Smooth muscle cell (in vitro differentiated cells): ENCODE data around the gene SLC35F4. TPM values are rescaled to one million over a fixed set of nuclear protein-coding genes. Genes with fewer than 3 reads are reported as not detected.
"Not testable (repeated sequence)": the region's sequence is repeated elsewhere in the genome, so short reads cannot be mapped to it uniquely, and the experiment has no call there.

Source experiments
- DNase-seq: peaks from one replicate; lab custom pipeline; 2025; ENCODE audit not compliant: unreplicated experiment; lab: John Stamatoyannopoulos, UW
- H2AFZ ChIP-seq: fragments of 200-600 bp; sonication (generic); 2 replicates; pipeline ENCODE4 v1.6.0; 2016; ENCODE audit warnings: antibody characterized with exemption, low read depth, mild to moderate bottlenecking
- H3F3A ChIP-seq: fragments of 200-600 bp; sonication (generic); 2 replicates; pipeline ENCODE4 v1.6.0; 2017; ENCODE audit warnings: antibody characterized with exemption, low read depth
- H3K27ac ChIP-seq: fragments of 200-600 bp; sonication (generic); 2 replicates; pipeline ENCODE4 v1.5.1; 2016; ENCODE audit warnings: low read depth, mild to moderate bottlenecking
- H3K27me3 ChIP-seq: fragments of 200-600 bp; sonication (generic); 2 replicates; pipeline ENCODE4 v1.6.1; 2016; ENCODE audit warnings: low read depth, mild to moderate bottlenecking
- H3K36me3 ChIP-seq: fragments of 200-600 bp; sonication (generic); 2 replicates; pipeline ENCODE4 v1.5.1; 2016; ENCODE audit warnings: low read depth
- H3K4me1 ChIP-seq: fragments of 200-600 bp; sonication (generic); 2 replicates; pipeline ENCODE4 v1.5.1; 2016; ENCODE audit warnings: low read depth
- H3K4me2 ChIP-seq: fragments of 200-600 bp; sonication (generic); 2 replicates; pipeline ENCODE4 v1.6.0; 2016; ENCODE audit warnings: mild to moderate bottlenecking
- H3K4me3 ChIP-seq: fragments of 200-600 bp; sonication (generic); 2 replicates; pipeline ENCODE4 v1.5.1; 2016; ENCODE audit warnings: mild to moderate bottlenecking
- H3K79me2 ChIP-seq: fragments of 200-600 bp; sonication (generic); 2 replicates; pipeline ENCODE4 v1.6.0; 2016; ENCODE audit warnings: low read depth, mild to moderate bottlenecking
- H3K9ac ChIP-seq: fragments of 200-600 bp; sonication (generic); 2 replicates; pipeline ENCODE4 v1.6.0; 2016; ENCODE audit warnings: low read depth
- H3K9me3 ChIP-seq: fragments of 200-600 bp; sonication (generic); replicated peaks from 2 replicates; pipeline ENCODE4 v1.5.1; 2016; ENCODE audit warnings: low read depth
- H4K20me1 ChIP-seq: fragments of 200-600 bp; sonication (generic); 2 replicates; pipeline ENCODE4 v1.6.0; 2016; ENCODE audit warnings: low read depth
- WGBS: methylation state at CpG from one replicate; pipeline ENCODE4 v1.1.7; 2016; ENCODE audit warnings: low lambda C conversion rate; 5-methylcytosine and 5-hydroxymethylcytosine counted together
- polyA plus RNA-seq: library from polyadenylated mRNA; unstranded; fragments of >200 nt; fragmentation: Nextera tagmentation; extraction: Ambion mirVana; gene quantifications from 2 replicates; pipeline ENCODE4 v1.2.1, GENCODE V29; 2016
- total RNA-seq: library from RNA; depleted of rRNA; stranded (reverse); fragments of >200 nt; gene quantifications from 2 replicates; pipeline ENCODE4 v1.2.3, GENCODE V29; 2014
- TF ChIP-seq, protein P1 (sequence below): fragments of 200-600 bp; sonication (generic); IDR thresholded peaks from 2 replicates; pipeline ENCODE4 v1.5.1; 2017; ENCODE audit warnings: borderline replicate concordance, mild to moderate bottlenecking, antibody characterized with exemption; ENCODE audit not compliant: insufficient read depth, poor library complexity, severe bottlenecking

SLC35F4 gene
- total and polyA plus RNA-seq, 2 experiments from 2014 or later: not detected

DNA sequence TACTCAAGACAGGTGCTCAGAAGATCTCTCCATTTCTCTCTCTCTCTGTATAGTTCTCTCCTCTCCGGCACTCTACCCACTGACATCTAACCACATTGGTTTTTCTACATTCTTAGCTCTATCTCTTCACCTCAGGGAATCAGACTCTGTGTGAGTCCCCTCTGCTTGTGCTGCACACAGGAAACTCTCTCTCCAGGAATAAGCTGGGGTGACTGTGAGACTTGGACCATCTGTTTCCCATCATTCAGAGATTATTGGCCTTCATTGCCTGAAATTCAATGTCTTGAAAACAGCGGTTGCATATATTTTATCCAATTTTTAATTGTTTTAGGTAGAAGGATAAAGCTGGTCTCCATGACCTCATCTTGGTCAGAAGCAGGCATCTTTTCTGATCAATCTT, 105.0 kb downstream of the SLC35F4 start:
- TF ChIP-seq, protein P1, sequence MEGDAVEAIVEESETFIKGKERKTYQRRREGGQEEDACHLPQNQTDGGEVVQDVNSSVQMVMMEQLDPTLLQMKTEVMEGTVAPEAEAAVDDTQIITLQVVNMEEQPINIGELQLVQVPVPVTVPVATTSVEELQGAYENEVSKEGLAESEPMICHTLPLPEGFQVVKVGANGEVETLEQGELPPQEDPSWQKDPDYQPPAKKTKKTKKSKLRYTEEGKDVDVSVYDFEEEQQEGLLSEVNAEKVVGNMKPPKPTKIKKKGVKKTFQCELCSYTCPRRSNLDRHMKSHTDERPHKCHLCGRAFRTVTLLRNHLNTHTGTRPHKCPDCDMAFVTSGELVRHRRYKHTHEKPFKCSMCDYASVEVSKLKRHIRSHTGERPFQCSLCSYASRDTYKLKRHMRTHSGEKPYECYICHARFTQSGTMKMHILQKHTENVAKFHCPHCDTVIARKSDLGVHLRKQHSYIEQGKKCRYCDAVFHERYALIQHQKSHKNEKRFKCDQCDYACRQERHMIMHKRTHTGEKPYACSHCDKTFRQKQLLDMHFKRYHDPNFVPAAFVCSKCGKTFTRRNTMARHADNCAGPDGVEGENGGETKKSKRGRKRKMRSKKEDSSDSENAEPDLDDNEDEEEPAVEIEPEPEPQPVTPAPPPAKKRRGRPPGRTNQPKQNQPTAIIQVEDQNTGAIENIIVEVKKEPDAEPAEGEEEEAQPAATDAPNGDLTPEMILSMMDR: no peak
- WGBS: 71% methylated on average over 2 of the region's 2 CpGs
- Histone ChIP-seq H3K36me3 (no peaks in the 10 kb centered on the region), H2AFZ (no peak overlapping the region), H3K27me3 (no peaks in the 10 kb centered on the region), H3F3A (no peaks in the 10 kb centered on the region), H3K4me1 (no peaks in the 10 kb centered on the region), H3K4me2 (no peak overlapping the region), H3K9me3 (no peaks in the 10 kb centered on the region), H3K4me3 (no peak overlapping the region), H4K20me1 (no peaks in the 10 kb centered on the region), H3K9ac (no peak overlapping the region), H3K79me2 (no peaks in the 10 kb centered on the region), H3K27ac (no peak overlapping the region)
- no peak for DNase-seq

DNA sequence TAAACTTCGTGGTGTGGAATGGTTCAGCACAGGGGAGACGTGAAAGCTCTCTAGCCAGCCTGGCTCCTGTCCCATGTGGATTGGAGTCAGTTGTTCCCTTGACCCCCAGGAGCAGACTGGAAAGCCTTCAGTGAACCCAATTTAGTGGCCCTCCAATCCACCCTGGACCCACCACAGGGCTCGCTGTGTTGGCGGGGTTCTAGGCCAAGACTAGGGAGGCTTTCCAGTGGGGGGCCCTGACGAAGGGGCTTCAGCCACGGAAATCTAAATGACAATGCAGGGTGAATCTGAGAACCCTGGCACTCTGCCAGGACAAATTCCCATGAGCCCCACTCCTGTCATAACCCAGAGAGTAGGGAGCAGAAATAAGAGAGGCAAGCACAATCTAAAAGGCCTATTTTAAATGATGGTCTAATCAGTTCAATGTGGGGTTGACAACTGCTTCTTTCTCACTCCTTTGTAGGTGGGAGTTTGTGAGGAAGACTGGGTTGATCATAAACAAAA, 110.8 kb downstream of the SLC35F4 start:
- Histone ChIP-seq H3K36me3 (no peaks in the 10 kb centered on the region), H4K20me1 (no peaks in the 10 kb centered on the region), H3K27me3 (no peaks in the 10 kb centered on the region), H2AFZ (no peak overlapping the region), H3K27ac (no peak overlapping the region), H3K4me1 (no peaks in the 10 kb centered on the region), H3K4me3 (no peak overlapping the region), H3K9me3 (no peaks in the 10 kb centered on the region), H3K4me2 (no peak overlapping the region), H3K9ac (no peak overlapping the region), H3F3A (no peaks in the 10 kb centered on the region), H3K79me2 (no peaks in the 10 kb centered on the region)
- DNase-seq: no peak
- TF ChIP-seq, protein P1: no peak
- 79% methylated on average over 6 of the region's 6 CpGs for WGBS

DNA sequence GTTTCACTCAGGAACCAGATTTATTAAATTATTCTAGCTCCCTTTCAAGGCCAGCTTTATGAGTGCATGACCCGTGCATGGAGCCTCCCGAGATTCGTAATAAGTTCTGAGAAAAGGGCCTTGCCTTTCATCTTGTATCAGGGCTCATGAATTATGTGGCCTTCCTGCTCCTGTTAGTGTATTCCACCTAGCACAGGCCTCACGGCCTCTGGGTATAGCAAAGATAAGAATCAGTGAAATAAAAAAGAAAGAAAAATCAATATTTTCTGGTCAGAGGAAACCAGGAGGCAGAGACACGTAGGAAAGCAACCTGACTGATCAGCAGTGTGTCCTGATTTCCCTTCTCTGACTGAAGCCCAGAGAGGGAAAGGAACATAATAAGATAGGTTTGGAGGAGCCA, 111.4 kb downstream of the SLC35F4 start:
- Histone ChIP-seq H3K9ac (no peak overlapping the region), H3K27ac (no peak overlapping the region), H3K36me3 (no peaks in the 10 kb centered on the region), H3K79me2 (no peaks in the 10 kb centered on the region), H2AFZ (no peak overlapping the region), H3K4me3 (no peak overlapping the region), H3K9me3 (no peaks in the 10 kb centered on the region), H3K4me2 (no peak overlapping the region), H3F3A (no peaks in the 10 kb centered on the region), H3K27me3 (no peaks in the 10 kb centered on the region), H3K4me1 (no peaks in the 10 kb centered on the region), H4K20me1 (no peaks in the 10 kb centered on the region)
- WGBS: 83% methylated on average over 5 of the region's 5 CpGs
- TF ChIP-seq, protein P1: no peak
- DNase-seq: no peak

DNA sequence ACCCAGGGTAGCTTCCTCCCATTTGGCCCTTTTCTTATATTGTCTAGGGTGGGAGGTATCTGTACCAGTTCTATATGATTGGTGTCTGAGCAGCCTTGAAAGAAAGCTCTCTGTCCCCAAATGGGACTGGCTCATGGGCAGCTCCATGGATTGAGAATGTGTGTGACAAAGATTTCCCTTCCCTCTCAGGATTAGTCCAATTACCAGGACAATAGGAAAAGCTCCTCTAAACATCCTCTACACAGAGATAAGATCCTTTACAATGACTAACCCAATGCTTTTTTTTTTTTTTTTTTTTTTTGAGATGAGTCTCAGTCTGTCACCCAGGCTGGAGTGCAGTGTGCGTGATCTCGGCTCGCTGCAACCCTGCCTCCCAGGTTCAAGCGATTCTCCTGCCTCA, 112.1 kb downstream of the SLC35F4 start:
- no peak overlapping the region for H3K4me3 ChIP-seq
- H3K4me2 ChIP-seq: no peak overlapping the region
- no peaks in the 10 kb centered on the region for H3K9me3 ChIP-seq
- H3K27me3 ChIP-seq: no peaks in the 10 kb centered on the region
- TF ChIP-seq, protein P1: no peak
- H2AFZ ChIP-seq: no peak overlapping the region
- no peaks in the 10 kb centered on the region for H3K36me3 ChIP-seq
- no peaks in the 10 kb centered on the region for H3F3A ChIP-seq
- H3K4me1 ChIP-seq: no peaks in the 10 kb centered on the region
- DNase-seq: no peak
- H3K9ac ChIP-seq: no peak overlapping the region
- H3K27ac ChIP-seq: no peak overlapping the region
- WGBS: 100% methylated on average over 3 of the region's 4 CpGs
- no peaks in the 10 kb centered on the region for H4K20me1 ChIP-seq
- no peaks in the 10 kb centered on the region for H3K79me2 ChIP-seq

DNA sequence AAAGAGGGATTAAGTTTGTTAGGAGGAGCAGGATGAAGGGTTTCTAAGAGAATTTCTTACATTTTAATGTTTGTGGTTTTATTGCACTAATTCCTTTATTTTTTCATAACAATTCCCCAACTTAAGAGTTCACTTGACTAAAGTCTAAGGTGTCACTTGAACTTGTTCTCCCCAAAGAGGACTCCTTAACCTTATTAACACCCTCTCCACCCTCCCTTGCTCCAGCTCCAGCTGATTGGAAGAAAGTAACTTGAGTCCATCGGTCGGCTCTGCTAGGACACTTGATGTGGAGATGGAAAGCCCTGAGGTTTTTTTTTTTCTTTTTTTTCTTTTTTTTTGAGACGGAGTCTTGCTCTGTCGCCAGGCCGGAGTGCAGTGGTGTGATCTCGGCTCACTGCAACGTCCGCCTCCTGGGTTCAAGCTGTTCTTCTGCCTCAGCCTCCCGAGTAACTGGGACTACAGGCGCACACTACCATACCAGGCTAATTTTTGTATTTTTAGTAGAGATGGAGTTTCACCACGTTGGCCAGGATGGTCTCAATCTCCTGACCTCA, 113.7 kb downstream of the SLC35F4 start:
- 84% methylated on average over 8 of the region's 11 CpGs for WGBS
- not testable (repeated sequence) for H3K4me2 ChIP-seq, H3K27ac ChIP-seq, H4K20me1 ChIP-seq, H3F3A ChIP-seq, DNase-seq, H2AFZ ChIP-seq, H3K4me3 ChIP-seq, H3K4me1 ChIP-seq, H3K9me3 ChIP-seq, H3K36me3 ChIP-seq, H3K79me2 ChIP-seq, H3K27me3 ChIP-seq, H3K9ac ChIP-seq
